ENCODE results near the gene FASN.

FASN gene

GRCh38 chr17:82037092-82037888 lies 60.7 kb downstream of the FASN start, which contains the start of gene DCXR:
DCXR (minus strand) TSS chr17:82037697; CDS start chr17:82037682, 15 bp downstream.
- no peaks in the 10 kb centered on the region for H3K36me3 ChIP-seq (ENCODE audit: insufficient read depth)
- peak; percentile 71 for TF ChIP-seq CTCF (conservative IDR thresholded peaks at IDR 0.05; ENCODE audit: low read depth, low read length)
- H3K79me2 ChIP-seq (ENCODE audit: insufficient read depth, low read depth), result no peaks in the 10 kb centered on the region; the same call in 1 of the 2 replicates
- peak within 1 kb of the TSS; percentile 50 for H3K4me3 ChIP-seq (IDR thresholded peaks at IDR 0.05; ENCODE audit: insufficient read depth, low read depth, low read length)
- H2AFZ ChIP-seq (ENCODE audit: low read depth), result peak within 1 kb of the TSS; percentile 88
- peaks cover 14% of the 10 kb centered on the region for H3K4me1 ChIP-seq (ENCODE audit: low read depth, poor library complexity, severe bottlenecking)
- peak within 1 kb of the TSS; percentile 88 for H3K4me2 ChIP-seq
- no peaks in the 10 kb centered on the region for H3K27me3 ChIP-seq (ENCODE audit: insufficient read depth, low read depth)
- H3K27ac ChIP-seq, result peak within 1 kb of the TSS; percentile 68
- peak within 1 kb of the TSS; percentile 67 for H3K9ac ChIP-seq
- H4K20me1 ChIP-seq (ENCODE audit: insufficient read depth), result no peaks in the 10 kb centered on the region

DNA sequence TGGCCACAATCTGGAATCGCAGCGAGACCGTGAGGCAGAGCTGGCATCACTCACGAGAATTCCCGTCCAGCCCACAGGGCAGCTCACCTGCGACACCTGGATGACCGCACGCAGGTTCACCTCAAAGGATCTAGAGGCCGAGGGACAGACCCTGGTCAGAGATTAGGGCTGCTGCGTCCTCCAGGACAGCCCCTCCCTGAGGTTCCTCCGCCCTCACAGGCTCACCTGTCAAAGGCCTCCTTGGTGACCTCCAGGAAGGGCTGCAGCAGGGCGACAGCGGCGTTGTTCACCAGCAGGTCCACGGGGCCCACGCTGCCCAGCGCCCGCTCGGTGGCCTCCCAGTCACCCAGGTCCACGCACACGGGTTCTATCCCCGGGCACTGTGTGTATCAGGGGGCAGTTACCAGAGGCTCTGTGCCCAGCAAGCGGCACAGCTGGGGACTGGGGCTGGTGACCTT lies 61.4 kb downstream of the FASN start:
- H4K20me1 ChIP-seq (ENCODE audit: insufficient read depth), result no peaks in the 10 kb centered on the region
- peak overlapping the region; percentile 68; the same call in 1 of the 2 replicates for H3K27ac ChIP-seq
- H3K4me1 ChIP-seq (ENCODE audit: low read depth, poor library complexity, severe bottlenecking), result peaks cover 14% of the 10 kb centered on the region
- H3K79me2 ChIP-seq (ENCODE audit: insufficient read depth, low read depth), result no peaks in the 10 kb centered on the region; the same call in 1 of the 2 replicates
- peak overlapping the region; percentile 50 for H3K4me3 ChIP-seq (IDR thresholded peaks at IDR 0.05; ENCODE audit: insufficient read depth, low read depth, low read length)
- no peak for TF ChIP-seq CTCF (conservative IDR thresholded peaks at IDR 0.05; ENCODE audit: low read depth, low read length)
- H3K27me3 ChIP-seq (ENCODE audit: insufficient read depth, low read depth), result no peaks in the 10 kb centered on the region
- peak overlapping the region; percentile 88; the same call in 1 of the 2 replicates for H2AFZ ChIP-seq (ENCODE audit: low read depth)
- H3K4me2 ChIP-seq, result peak overlapping the region; percentile 88
- H3K36me3 ChIP-seq (ENCODE audit: insufficient read depth), result no peaks in the 10 kb centered on the region
- peak overlapping the region; percentile 67; the same call in 1 of the 2 replicates for H3K9ac ChIP-seq

DNA sequence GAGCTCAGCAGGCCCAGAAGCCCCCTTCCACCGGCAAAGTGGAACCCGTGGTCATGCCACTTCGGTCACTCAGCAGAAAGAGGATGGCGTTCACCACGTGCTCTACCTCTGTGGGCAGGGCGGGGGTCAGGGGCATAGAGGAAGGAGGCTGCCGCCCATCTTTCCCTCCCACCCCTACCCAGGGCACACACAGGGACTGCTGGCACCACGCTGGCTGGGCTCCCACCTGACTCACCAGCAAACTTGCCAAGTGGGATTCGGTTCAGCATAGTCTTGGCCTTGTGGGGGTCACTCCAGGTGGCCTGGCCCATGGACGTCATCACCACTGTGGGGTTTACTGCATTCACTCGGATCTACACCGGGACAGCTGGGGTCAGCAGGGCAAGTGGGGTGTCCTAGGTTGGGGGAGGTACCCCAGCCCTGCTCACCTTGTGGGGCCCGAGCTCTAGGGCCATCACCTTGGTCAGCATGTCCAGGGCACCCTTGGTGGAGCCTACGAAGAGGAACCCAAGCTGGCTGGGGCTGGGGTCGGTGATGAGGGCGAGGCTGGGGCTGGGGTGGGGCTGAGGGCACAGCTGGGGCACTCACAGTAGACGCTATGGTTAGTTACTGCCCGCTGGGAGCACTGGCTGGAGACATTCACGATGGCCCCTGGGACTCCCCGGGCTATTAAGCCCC lies 61.9 kb downstream of the FASN start:
- no peak overlapping the region for H2AFZ ChIP-seq (ENCODE audit: low read depth)
- H3K79me2 ChIP-seq (ENCODE audit: insufficient read depth, low read depth), result no peaks in the 10 kb centered on the region; the same call in 1 of the 2 replicates
- no peaks in the 10 kb centered on the region for H3K36me3 ChIP-seq (ENCODE audit: insufficient read depth)
- H3K27me3 ChIP-seq (ENCODE audit: insufficient read depth, low read depth), result no peaks in the 10 kb centered on the region
- H3K27ac ChIP-seq, result no peak overlapping the region
- no peaks in the 10 kb centered on the region for H4K20me1 ChIP-seq (ENCODE audit: insufficient read depth)
- no peak for TF ChIP-seq CTCF (conservative IDR thresholded peaks at IDR 0.05; ENCODE audit: low read depth, low read length)
- H3K4me1 ChIP-seq (ENCODE audit: low read depth, poor library complexity, severe bottlenecking), result peaks cover 14% of the 10 kb centered on the region
- H3K4me2 ChIP-seq, result peak overlapping the region; percentile 88
- H3K9ac ChIP-seq, result no peak overlapping the region
- H3K4me3 ChIP-seq (IDR thresholded peaks at IDR 0.05; ENCODE audit: insufficient read depth, low read depth, low read length), result no peak overlapping the region

GRCh38 chr17:82035488-82035887 lies 62.5 kb downstream of the FASN start:
- Histone ChIP-seq H3K4me2 (no peak overlapping the region), H3K27me3 (ENCODE audit: insufficient read depth, low read depth) (no peaks in the 10 kb centered on the region), H3K27ac (no peak overlapping the region), H3K4me1 (ENCODE audit: low read depth, poor library complexity, severe bottlenecking) (peaks cover 14% of the 10 kb centered on the region), H2AFZ (ENCODE audit: low read depth) (no peak overlapping the region), H3K4me3 (IDR thresholded peaks at IDR 0.05; ENCODE audit: insufficient read depth, low read depth, low read length) (no peak overlapping the region), H3K36me3 (ENCODE audit: insufficient read depth) (no peaks in the 10 kb centered on the region), H4K20me1 (ENCODE audit: insufficient read depth) (no peaks in the 10 kb centered on the region), H3K79me2 (ENCODE audit: insufficient read depth, low read depth) (no peaks in the 10 kb centered on the region; the same call in 1 of the 2 replicates), H3K9ac (no peak overlapping the region)
- TF ChIP-seq CTCF (conservative IDR thresholded peaks at IDR 0.05; ENCODE audit: low read depth, low read length), result no peak

Data from KMS-11 (cell line).